ENCODE data around the gene BMP8A.

Gene BMP8A

GRCh38 chr1:39573736-39574624, 82.5 kb downstream of the BMP8A start:
- no peak for DNase-seq

DNA sequence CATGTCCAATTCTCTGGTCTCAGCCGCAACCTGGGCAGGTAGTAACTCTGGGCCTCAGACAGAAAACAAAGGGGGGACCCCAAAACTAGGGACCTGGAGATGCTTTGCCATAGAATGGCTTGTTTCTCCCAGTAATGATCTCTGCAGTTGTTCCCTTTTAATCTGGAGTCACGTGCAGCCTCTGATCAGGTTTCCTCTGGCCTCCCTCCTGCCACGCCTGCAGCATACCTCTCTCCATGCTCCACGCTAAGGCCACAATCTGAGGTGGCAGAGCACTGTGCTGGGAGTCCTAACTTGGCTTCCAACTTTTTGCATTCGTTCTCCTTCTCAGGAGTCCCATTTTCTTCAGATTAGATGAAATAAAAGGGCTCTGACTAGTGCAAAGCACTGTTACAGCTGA, 83.2 kb downstream of the BMP8A start:
- DNase-seq, result peak; percentile 22
